HCT116 (cell line): ENCODE results near the gene G6PC3. TPM values are rescaled to one million over a fixed set of nuclear protein-coding genes. Genes with fewer than 3 reads are reported as not detected.

Experiments
- ATAC-seq: fragments of 200-7000 bp; cut with Tn5 transposase; 2 replicates; pipeline ENCODE4 v1.9.1; 2020; ENCODE audit warnings: mild to moderate bottlenecking, moderate library complexity
- BruUV-seq: library from RNA; stranded (reverse); fragments of 400-500 nt; replicated peaks from 2 replicates; lab custom pipeline; 2021; lab: Mats Ljungman, UMichigan
- CTCF ChIA-PET: fragments of 300-600 bp; sonication (Branson Sonifier 250); formaldehyde crosslinking; loops from one replicate; lab custom pipeline; 2021; ENCODE audit warnings: antibody characterized with exemption; lab: Charles Lee
- POLR2A ChIA-PET: fragments of 300-600, 350-600 bp; sonication (Branson Sonifier 250); formaldehyde crosslinking; loops from one replicate; lab custom pipeline; 2021; ENCODE audit warnings: antibody characterized with exemption; lab: Charles Lee
- RAD21 ChIA-PET, 2 experiments: fragments of 300-600 bp; sonication (Branson Sonifier 250); formaldehyde crosslinking; loops; one replicate each; lab custom pipeline; 2023; ENCODE audit warnings: low total read pairs in 2 of 2; ENCODE audit not compliant: uncharacterized antibody in 2 of 2, unreplicated experiment in 2 of 2, low non-redundant PET in 1 of 2; lab: Charles Lee
- DNase-seq: peaks from one replicate; pipeline ENCODE4 v3.0.0-alpha.2; 2010; ENCODE audit warnings: low read depth, low spot score
- H2AFZ ChIP-seq: fragments of 200-600 bp; shearing (Covaris generic), sonication (generic); 2 replicates; pipeline ENCODE4 v1.6.1; 2017; ENCODE audit warnings: low read depth, mixed run types, mixed read lengths, antibody characterized with exemption, low read length; ENCODE audit not compliant: poor library complexity, severe bottlenecking
- H3K27ac ChIP-seq: 2 replicates; pipeline ENCODE4 v1.5.1; 2012; ENCODE audit warnings: low read depth, low read length
- H3K27me3 ChIP-seq: fragments of 200-600 bp; sonication (generic); 2 replicates; pipeline ENCODE4 v1.6.1; 2016; ENCODE audit warnings: mixed run types, low read length, mixed read lengths; ENCODE audit not compliant: insufficient read depth
- H3K36me3 ChIP-seq, 2 experiments: fragments of 200-500 bp in 1 of 2; fragments of 200-600 bp in 1 of 2; sonication (Bioruptor generic) in 1 of 2; sonication (generic) in 1 of 2; 2 replicates each; pipeline versions ENCODE4 v1.5.1 to v1.6.1; 2014 to 2016; ENCODE audit warnings: low read length in 2 of 2, inconsistent platforms in 1 of 2, mixed read lengths in 1 of 2, mixed run types in 1 of 2; ENCODE audit not compliant: insufficient read depth in 2 of 2, control insufficient read depth in 1 of 2
- H3K4me1 ChIP-seq, 2 experiments: fragments of 200-600 bp in 1 of 2; sonication (generic) in 1 of 2; 2 replicates each; pipeline versions ENCODE4 v1.5.1 to v1.6.1; 2012 to 2017; ENCODE audit warnings: low read length in 2 of 2, inconsistent platforms in 1 of 2, mild to moderate bottlenecking in 1 of 2, mixed read lengths in 1 of 2, mixed run types in 1 of 2, moderate library complexity in 1 of 2; ENCODE audit not compliant: insufficient read depth in 2 of 2, control insufficient read depth in 1 of 2
- H3K4me2 ChIP-seq: fragments of 200-600 bp; sonication (generic); 2 replicates; pipeline ENCODE4 v1.6.1; 2017; ENCODE audit warnings: mixed run types, low read length, mixed read lengths
- H3K4me3 ChIP-seq, 2 experiments: fragments of 200-600 bp in 1 of 2; sonication (generic) in 1 of 2; replicated peaks in 1 of 2; 2 replicates each; pipeline ENCODE4 v1.5.1; 2011 to 2016; ENCODE audit warnings: low read length in 2 of 2, control low read depth in 1 of 2, low read depth in 1 of 2, mild to moderate bottlenecking in 1 of 2, mixed read lengths in 1 of 2, mixed run types in 1 of 2
- H3K79me2 ChIP-seq: fragments of 200-600 bp; sonication (generic); 2 replicates; pipeline ENCODE4 v1.6.1; 2017; ENCODE audit warnings: mild to moderate bottlenecking, mixed run types, low read length, moderate library complexity, mixed read lengths; ENCODE audit not compliant: insufficient read depth
- H3K9ac ChIP-seq: fragments of 200-600 bp; sonication (generic); 2 replicates; pipeline ENCODE4 v1.6.1; 2016; ENCODE audit warnings: low read length, mixed read lengths
- H3K9me2 ChIP-seq: fragments of 200-600 bp; sonication (generic), shearing (Covaris generic); 2 replicates; pipeline ENCODE4 v1.6.1; 2017; ENCODE audit warnings: mixed run types, mild to moderate bottlenecking, moderate library complexity; ENCODE audit not compliant: insufficient read depth
- H3K9me3 ChIP-seq, 2 experiments: fragments of 200-500 bp in 1 of 2; fragments of 200-600 bp in 1 of 2; sonication (Bioruptor generic) in 1 of 2; sonication (generic) in 1 of 2; 2 replicates each; pipeline ENCODE4 v1.6.1; 2014 to 2017; ENCODE audit warnings: low read length in 2 of 2, mixed read lengths in 2 of 2, inconsistent platforms in 1 of 2, low read depth in 1 of 2, mild to moderate bottlenecking in 1 of 2, mixed run types in 1 of 2, moderate library complexity in 1 of 2; ENCODE audit not compliant: control insufficient read depth in 1 of 2, insufficient read depth in 1 of 2
- H4K20me1 ChIP-seq: fragments of 200-600 bp; sonication (generic), shearing (Covaris generic); 2 replicates; pipeline ENCODE4 v1.6.1; 2017; ENCODE audit warnings: mixed run types, mild to moderate bottlenecking, moderate library complexity; ENCODE audit not compliant: insufficient read depth
- EZH2phosphoT487 ChIP-seq: fragments of 200-600 bp; IDR thresholded peaks from 2 replicates; pipeline ENCODE4 v1.6.1; 2018; ENCODE audit warnings: antibody characterized with exemption, borderline replicate concordance
- SIN3A ChIP-seq: IDR thresholded peaks from 2 replicates; pipeline ENCODE4 v1.6.1; 2012; ENCODE audit warnings: low read depth
- YY1 ChIP-seq: IDR thresholded peaks from 2 replicates; pipeline ENCODE4 v1.6.1; 2011; ENCODE audit warnings: low read length, low read depth, moderate library complexity, mild to moderate bottlenecking; ENCODE audit not compliant: insufficient replicate concordance; ENCODE audit errors: extremely low read depth
- intact Hi-C: fragments of 100-400 bp; cut with micrococcal nuclease; formaldehyde crosslinking; loops from 2 replicates; pipeline ENCODE4 v1.10.0; 2022
- total RNA-seq: library from RNA; stranded (reverse); gene quantifications from one replicate; pipeline ENCODE4 v1.2.1, GENCODE V29; 2021; ENCODE audit not compliant: unreplicated experiment
- TF ChIP-seq, protein P1 (sequence below), 3 experiments: fragments of 200-600 bp in 1 of 3; sonication (generic) in 1 of 3; IDR thresholded peaks in 2 of 3; conservative IDR thresholded peaks in 1 of 3; 2 replicates each; pipeline ENCODE4 v1.5.1; 2012 to 2017; ENCODE audit warnings: low read depth in 2 of 3, low read length in 2 of 3, antibody characterized with exemption in 1 of 3, borderline replicate concordance in 1 of 3, control low read depth in 1 of 3, mild to moderate bottlenecking in 1 of 3, mixed read lengths in 1 of 3, mixed run types in 1 of 3, moderate library complexity in 1 of 3; ENCODE audit not compliant: insufficient read depth in 1 of 3
- TF ChIP-seq, protein P2 (sequence below): IDR thresholded peaks from 2 replicates; pipeline ENCODE4 v1.6.1; 2012; ENCODE audit warnings: low read depth

G6PC3 gene
- total RNA-seq, 1 experiment from 2014 or later: 50.6 TPM

DNA sequence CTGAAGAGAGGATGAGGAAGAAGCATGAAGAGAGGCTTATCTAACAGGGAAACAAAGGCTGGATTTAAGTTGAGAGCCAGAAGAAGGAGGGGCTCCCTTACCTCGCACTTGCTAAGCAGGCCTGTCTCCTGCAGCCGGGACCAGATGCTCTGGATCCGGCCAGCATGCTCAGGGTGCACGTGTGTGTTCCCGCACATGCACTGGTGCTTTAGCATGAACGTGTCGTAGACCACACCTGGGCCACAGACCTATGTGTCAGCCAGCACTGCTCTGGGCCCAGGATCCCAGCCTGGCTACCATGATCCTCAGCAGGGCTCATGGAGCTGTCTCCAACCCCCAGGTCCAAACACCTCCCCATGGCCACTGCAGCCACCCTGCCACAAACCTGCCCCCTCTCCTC, 14.4 kb downstream of the G6PC3 start:
- Histone ChIP-seq H3K4me1 (peaks cover 34 to 62% of the 10 kb centered on the region in 2 experiments), H3K79me2 (no peaks in the 10 kb centered on the region), H3K27me3 (no peaks in the 10 kb centered on the region), H3K27ac (no peak overlapping the region), H3K9me3 (no peaks in the 10 kb centered on the region), H3K9me2 (no peaks in the 10 kb centered on the region), H3K4me2 (no peak overlapping the region), H4K20me1 (no peaks in the 10 kb centered on the region), H2AFZ (no peak overlapping the region), H3K9ac (no peak overlapping the region), H3K4me3 (no peak overlapping the region), H3K36me3 (peaks cover 0 to 4% of the 10 kb centered on the region in 2 experiments; a peak in 1 of 4 replicates)
- DNase-seq (no peak), ATAC-seq (no peak)
- BruUV-seq: no TSS peak
- TF ChIP-seq, protein P1, sequence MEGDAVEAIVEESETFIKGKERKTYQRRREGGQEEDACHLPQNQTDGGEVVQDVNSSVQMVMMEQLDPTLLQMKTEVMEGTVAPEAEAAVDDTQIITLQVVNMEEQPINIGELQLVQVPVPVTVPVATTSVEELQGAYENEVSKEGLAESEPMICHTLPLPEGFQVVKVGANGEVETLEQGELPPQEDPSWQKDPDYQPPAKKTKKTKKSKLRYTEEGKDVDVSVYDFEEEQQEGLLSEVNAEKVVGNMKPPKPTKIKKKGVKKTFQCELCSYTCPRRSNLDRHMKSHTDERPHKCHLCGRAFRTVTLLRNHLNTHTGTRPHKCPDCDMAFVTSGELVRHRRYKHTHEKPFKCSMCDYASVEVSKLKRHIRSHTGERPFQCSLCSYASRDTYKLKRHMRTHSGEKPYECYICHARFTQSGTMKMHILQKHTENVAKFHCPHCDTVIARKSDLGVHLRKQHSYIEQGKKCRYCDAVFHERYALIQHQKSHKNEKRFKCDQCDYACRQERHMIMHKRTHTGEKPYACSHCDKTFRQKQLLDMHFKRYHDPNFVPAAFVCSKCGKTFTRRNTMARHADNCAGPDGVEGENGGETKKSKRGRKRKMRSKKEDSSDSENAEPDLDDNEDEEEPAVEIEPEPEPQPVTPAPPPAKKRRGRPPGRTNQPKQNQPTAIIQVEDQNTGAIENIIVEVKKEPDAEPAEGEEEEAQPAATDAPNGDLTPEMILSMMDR (IDR thresholded peaks at IDR 0.05 in 2 of 3, conservative IDR thresholded peaks at IDR 0.05 in 1 of 3; ENCODE audit: borderline replicate concordance in 1 of 3, insufficient read depth in 1 of 3, low read depth in 2 of 3, low read length in 2 of 3): no peak
- TF ChIP-seq EZH2phosphoT487 (no peak), YY1 (no peak), SIN3A (no peak)
- TF ChIP-seq, protein P2, sequence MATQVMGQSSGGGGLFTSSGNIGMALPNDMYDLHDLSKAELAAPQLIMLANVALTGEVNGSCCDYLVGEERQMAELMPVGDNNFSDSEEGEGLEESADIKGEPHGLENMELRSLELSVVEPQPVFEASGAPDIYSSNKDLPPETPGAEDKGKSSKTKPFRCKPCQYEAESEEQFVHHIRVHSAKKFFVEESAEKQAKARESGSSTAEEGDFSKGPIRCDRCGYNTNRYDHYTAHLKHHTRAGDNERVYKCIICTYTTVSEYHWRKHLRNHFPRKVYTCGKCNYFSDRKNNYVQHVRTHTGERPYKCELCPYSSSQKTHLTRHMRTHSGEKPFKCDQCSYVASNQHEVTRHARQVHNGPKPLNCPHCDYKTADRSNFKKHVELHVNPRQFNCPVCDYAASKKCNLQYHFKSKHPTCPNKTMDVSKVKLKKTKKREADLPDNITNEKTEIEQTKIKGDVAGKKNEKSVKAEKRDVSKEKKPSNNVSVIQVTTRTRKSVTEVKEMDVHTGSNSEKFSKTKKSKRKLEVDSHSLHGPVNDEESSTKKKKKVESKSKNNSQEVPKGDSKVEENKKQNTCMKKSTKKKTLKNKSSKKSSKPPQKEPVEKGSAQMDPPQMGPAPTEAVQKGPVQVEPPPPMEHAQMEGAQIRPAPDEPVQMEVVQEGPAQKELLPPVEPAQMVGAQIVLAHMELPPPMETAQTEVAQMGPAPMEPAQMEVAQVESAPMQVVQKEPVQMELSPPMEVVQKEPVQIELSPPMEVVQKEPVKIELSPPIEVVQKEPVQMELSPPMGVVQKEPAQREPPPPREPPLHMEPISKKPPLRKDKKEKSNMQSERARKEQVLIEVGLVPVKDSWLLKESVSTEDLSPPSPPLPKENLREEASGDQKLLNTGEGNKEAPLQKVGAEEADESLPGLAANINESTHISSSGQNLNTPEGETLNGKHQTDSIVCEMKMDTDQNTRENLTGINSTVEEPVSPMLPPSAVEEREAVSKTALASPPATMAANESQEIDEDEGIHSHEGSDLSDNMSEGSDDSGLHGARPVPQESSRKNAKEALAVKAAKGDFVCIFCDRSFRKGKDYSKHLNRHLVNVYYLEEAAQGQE: no peak
- intact Hi-C loops: loop anchor here (5.0 kb wide), 1 partner anchor 32 kb away; no protein-coding TSS in a partner anchor
- ChIA-PET POLR2A (no interaction called here), CTCF (interaction anchor here (2.4 kb wide), 1 partner anchor 31 kb away, joined by 23 read pairs; no protein-coding TSS in a partner anchor), RAD21 (no interaction called here)
